ENCODE results near the gene C2CD3. TPM values are rescaled to one million over a fixed set of nuclear protein-coding genes. Genes with fewer than 3 reads are reported as not detected.

The C2CD3 gene
- total RNA-seq, 1 experiment from 2014 or later = 22.0 TPM

GRCh38 chr11:74006743-74007304 lies 164.0 kb downstream of the C2CD3 start:
- Histone ChIP-seq H3T11ph (ENCODE audit: low read length) (no peak overlapping the region), H4K91ac (ENCODE audit: insufficient read length, low read depth, low read length) (no peak overlapping the region), H4K20me1 (ENCODE audit: control insufficient read depth, insufficient read depth, insufficient read length) (no peaks in the 10 kb centered on the region), H2AFZ (ENCODE audit: low read length) (no peak overlapping the region), H2BK120ac (ENCODE audit: low read depth, low read length, poor library complexity, severe bottlenecking) (no peak overlapping the region), H3K27ac (ENCODE audit: insufficient read length, low read depth, low read length) (no peak overlapping the region), H3K9ac (ENCODE audit: extremely low read depth, insufficient read length, low read length) (no peak overlapping the region), H4K5ac (ENCODE audit: insufficient read length, low read depth, low read length) (no peak overlapping the region), H3K56ac (ENCODE audit: insufficient read length, low read depth, low read length) (no peak overlapping the region), H3K4ac (ENCODE audit: low read depth, low read length) (no peak overlapping the region), H3K9me3 (ENCODE audit: control insufficient read depth, low read depth, low read length) (no peaks in the 10 kb centered on the region), H3K79me2 (ENCODE audit: insufficient read depth, low read length) (no peaks in the 10 kb centered on the region), H2BK12ac (ENCODE audit: insufficient read length, low read depth, low read length) (no peak overlapping the region), H3K4me1 (ENCODE audit: insufficient read depth, low read length) (no peaks in the 10 kb centered on the region), H4K8ac (replicated peaks; ENCODE audit: insufficient read length, low read depth, low read length) (no peak overlapping the region), H2AK5ac (ENCODE audit: insufficient read length, low read length) (no peak overlapping the region), H3K4me2 (ENCODE audit: insufficient read depth, insufficient read length, low read length) (no peak overlapping the region), H3K14ac (ENCODE audit: insufficient read depth, low read length) (no peak overlapping the region), H3K27me3 (ENCODE audit: insufficient read depth, low read length) (no peaks in the 10 kb centered on the region), H3K18ac (ENCODE audit: insufficient read length, low read depth, low read length) (no peak overlapping the region), H3K79me1 (ENCODE audit: insufficient read depth, low read depth, low read length, poor library complexity, severe bottlenecking) (no peaks in the 10 kb centered on the region), H3K23me2 (ENCODE audit: insufficient read length, low read depth, low read length, poor library complexity, severe bottlenecking) (no peaks in the 10 kb centered on the region), H3K23ac (ENCODE audit: insufficient read length, low read depth, low read length) (no peak overlapping the region), H2BK5ac (ENCODE audit: insufficient read length, low read length) (no peak overlapping the region), H2BK20ac (ENCODE audit: low read depth, low read length, poor library complexity, severe bottlenecking) (no peak overlapping the region), H2BK15ac (ENCODE audit: low read depth, low read length) (no peak overlapping the region)
- no peak for DNase-seq
- Mint-ChIP-seq H3K36me3 (ENCODE audit: insufficient read depth in 1 of 3, low read depth in 3 of 3) (peaks cover 0 to 2% (median 0%) of the 10 kb centered on the region in 3 experiments; a peak in 2 of 7 replicates), H3K27me3 (ENCODE audit: low read depth) (no peaks in the 10 kb centered on the region), H3K9me3 (no peaks in the 10 kb centered on the region), H3K4me3 (no peak overlapping the region), H3K27ac (peak overlapping the region in 1 of 3 experiments; percentile 48; a peak in 1 of 7 replicates), H3K4me1 (peaks cover 13 to 27% of the 10 kb centered on the region in 2 experiments)
- WGBS (ENCODE audit: extremely low coverage, insufficient read length, low lambda C conversion rate) = no CpG with 5 or more reads among the region's 7 CpGs
- no peak for TF ChIP-seq CTCF (conservative IDR thresholded peaks at IDR 0.05)

Data from H9 (cell line).